RWPE1 (cell line): ENCODE measurements around the gene EML1.

Experiments
- CTCF ChIA-PET: fragments of 350-600 bp; sonication (Branson Sonifier 250); formaldehyde crosslinking; extraction: SDS; loops from one replicate; lab custom pipeline; 2021; lab: Yijun Ruan, JAX
- POLR2A ChIA-PET: fragments of 400-600 bp; formaldehyde crosslinking; extraction: SDS; loops from one replicate; lab custom pipeline; 2020; ENCODE audit warnings: antibody characterized with exemption; ENCODE audit not compliant: low non-redundant PET; lab: Yijun Ruan, JAX
- DNase-seq: peaks from one replicate; pipeline ENCODE4 v3.0.0; 2012; ENCODE audit warnings: low spot score
- H3K27ac ChIP-seq: fragments of 450-650 bp; 2 replicates; pipeline ENCODE4 v1.5.1; 2017
- CTCF ChIP-seq: fragments of 450-650 bp; conservative IDR thresholded peaks from 2 replicates; pipeline ENCODE4 v1.5.1; 2017; ENCODE audit warnings: low read depth, mild to moderate bottlenecking

EML1 gene

GRCh38 chr14:99939421-99939820 lies 146.2 kb downstream of the EML1 start:
- no peak for DNase-seq
- no peak for TF ChIP-seq CTCF
- H3K27ac ChIP-seq: no peak overlapping the region
- POLR2A ChIA-PET: no interaction called here
- CTCF ChIA-PET: interaction anchor here (0.6 kb wide), 1 partner anchor 1920 kb away, joined by 3 read pairs; no protein-coding TSS in a partner anchor

- no peak overlapping the region for H3K27ac ChIP-seq
- no peak for TF ChIP-seq CTCF
- ChIA-PET POLR2A (no interaction called here), CTCF (no interaction called here)
- DNase-seq: no peak
These were observed 146.9 kb downstream of the EML1 start for GRCh38 chr14:99940064-99940463.

GRCh38 chr14:99941211-99941610 lies 148.0 kb downstream of the EML1 start:
- DNase-seq: no peak
- POLR2A ChIA-PET: no interaction called here
- CTCF ChIA-PET: no interaction called here
- H3K27ac ChIP-seq: no peak overlapping the region
- TF ChIP-seq CTCF: no peak

DNA sequence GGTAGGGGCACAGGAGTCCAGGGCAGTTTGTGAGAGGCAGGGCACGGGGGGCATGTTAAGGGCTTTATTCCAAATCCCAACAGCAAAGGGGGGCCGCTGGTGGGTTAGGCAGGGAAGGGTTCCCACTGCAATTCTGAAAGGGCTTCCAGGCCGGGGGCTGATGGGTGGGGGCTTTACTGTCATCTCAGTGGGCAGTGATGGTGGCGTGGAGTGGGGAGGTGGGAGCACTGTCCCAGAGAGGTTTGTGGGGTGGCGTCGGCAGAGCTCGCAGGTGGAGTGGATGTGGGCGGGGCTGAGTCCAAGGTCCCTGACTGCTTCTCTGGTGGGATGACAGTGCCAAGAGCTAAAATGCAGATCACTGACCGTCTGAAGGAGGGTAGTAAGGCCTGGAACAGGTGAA lies 150.4 kb downstream of the EML1 start:
- CTCF ChIA-PET: interaction anchor here (0.6 to 0.9 kb wide), 2 partner anchors 213 to 434 kb away, joined by 3 to 5 read pairs; no protein-coding TSS in a partner anchor
- no peak for DNase-seq
- H3K27ac ChIP-seq: no peak overlapping the region
- POLR2A ChIA-PET: no interaction called here
- no peak for TF ChIP-seq CTCF

- ChIA-PET CTCF (interaction anchor here (0.6 to 0.9 kb wide), 3 partner anchors 22 to 433 kb away, joined by 3 to 5 read pairs (median 3); no protein-coding TSS in a partner anchor), POLR2A (no interaction called here)
- DNase-seq: no peak
- no peak overlapping the region for H3K27ac ChIP-seq
- no peak for TF ChIP-seq CTCF
These were observed 151.0 kb downstream of the EML1 start for GRCh38 chr14:99944241-99944651.

DNA sequence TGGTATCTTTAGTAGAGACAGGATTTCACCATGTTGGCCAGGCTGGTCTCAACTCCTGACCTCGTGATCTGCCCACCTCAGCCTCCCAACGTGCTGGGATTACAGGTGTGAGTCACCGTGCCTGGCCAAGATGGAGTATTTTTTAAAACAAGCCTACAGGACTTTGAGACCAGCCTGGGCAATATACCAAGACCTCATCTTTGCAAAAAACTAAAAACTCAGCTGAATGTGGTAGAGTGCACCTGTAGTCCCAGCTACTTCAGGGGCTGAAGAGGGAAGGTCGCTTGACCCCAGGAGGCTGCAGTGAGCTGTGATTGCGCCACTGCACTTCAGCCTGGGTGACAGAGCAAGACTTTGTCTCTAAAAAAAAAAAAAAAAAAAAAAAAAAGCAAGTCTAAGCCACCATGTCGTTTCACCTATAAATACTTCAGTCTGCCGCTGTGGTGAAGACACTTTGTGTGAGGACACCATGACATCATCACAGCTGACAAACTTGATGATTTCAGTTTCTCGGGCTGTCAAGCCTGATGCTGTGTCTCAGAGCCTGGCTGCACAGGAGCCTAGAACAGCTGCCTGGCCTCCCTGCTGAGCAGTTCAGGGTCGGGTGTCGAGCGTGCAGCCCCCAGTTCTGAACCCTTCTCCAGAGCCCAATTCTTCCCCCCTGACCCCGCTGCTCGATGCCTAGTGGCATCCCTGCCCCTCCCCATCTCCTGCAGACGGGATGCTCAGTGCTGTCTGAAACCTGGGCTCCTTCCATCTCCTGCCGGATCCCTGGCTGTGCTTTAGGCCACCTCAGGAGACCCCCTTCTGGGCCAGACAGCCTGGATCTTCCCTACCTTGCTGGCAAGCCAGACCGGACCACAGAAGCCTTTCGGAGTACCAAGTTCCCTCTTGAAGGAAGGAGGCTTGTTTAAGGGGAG lies 152.8 kb downstream of the EML1 start:
- H3K27ac ChIP-seq: no peak overlapping the region
- DNase-seq: no peak
- ChIA-PET CTCF (interaction anchor here (0.6 to 1.2 kb wide), 4 partner anchors 71 to 216 kb away, joined by 3 read pairs; no protein-coding TSS in a partner anchor), POLR2A (no interaction called here)
- TF ChIP-seq CTCF: no peak
